ENCODE data around the gene CARMIL1.
"Not testable (repeated sequence)": the region's sequence is repeated elsewhere in the genome, so short reads cannot be mapped to it uniquely, and the experiment has no call there.

The CARMIL1 gene

DNA sequence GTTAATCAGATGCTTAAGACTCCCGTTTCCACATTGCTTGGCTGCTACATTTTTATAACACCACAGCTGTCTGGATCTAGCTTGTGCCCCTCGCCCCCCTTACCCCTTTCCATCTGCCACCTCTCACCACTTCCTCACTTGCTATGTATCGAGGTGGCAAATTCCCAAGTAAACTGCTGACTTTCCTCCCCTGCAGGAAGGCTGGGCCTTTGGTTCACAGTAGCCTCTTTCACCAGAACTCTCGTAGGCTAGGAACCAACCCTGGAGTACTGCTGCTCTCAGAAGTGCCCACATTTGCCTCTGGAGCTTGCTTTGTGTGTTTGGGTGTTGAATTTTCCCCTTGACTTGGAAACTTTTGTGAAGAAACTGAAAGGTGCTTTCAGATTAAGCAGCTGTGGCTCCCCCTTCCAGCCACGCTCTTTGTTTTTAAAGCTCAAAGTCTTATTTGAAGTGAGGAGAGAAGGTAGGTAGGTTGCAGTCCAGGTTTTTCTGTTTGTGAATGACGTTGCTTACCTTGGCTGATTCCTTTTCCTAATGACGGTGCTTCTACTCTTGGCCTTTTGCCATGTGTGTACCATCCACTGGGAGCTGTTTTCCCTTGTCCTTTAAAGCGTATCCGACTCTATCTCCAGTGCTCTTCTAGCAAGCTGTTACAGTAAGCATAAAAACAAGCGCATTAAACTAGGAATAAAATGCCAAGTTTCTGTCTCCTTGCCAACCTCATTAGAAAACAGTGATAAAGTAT, 90.4 kb downstream of the CARMIL1 start:
- DNase-seq (ENCODE audit: low read depth, low spot score) = no peak

DNA sequence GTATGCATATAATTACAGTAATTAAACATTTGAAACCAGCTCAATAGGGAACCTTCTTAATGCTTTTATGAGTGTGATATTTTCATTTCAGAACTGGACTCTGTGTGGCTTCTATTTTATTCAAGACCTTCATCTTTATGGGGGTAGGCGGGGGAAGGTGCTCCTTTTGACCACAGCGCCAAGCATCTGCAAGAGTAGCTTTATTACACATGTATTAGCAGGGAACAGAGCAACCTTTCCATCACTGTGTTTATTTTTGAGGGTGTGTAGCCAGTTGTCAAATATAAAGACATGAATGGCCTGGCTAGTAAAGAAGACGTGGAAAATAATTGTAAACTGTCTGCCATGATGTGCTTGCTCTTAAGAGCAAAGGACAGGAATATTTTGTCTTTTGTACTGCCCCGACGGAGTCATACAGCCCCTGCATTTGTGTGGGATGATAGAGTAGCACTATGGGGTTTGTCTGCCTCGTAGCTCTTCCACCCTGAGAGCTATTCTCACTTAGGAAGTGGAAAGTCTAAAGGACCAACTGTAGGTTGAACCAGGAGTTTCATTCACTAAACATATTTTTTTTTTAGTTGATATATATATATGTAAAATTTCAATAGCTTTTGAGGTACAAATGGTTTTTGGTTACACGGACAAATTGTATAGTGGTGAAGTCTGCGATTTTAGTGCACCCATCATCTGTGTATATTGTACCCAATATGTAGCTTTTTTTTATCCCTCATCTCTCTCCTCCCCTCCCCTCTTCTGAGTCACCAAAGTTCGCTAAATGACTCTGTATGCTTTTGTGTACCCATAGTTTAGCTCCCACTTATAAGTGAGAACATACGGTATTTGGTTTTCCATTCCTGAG, 91.2 kb downstream of the CARMIL1 start:
- DNase-seq (ENCODE audit: low read depth, low spot score) = no peak

DNA sequence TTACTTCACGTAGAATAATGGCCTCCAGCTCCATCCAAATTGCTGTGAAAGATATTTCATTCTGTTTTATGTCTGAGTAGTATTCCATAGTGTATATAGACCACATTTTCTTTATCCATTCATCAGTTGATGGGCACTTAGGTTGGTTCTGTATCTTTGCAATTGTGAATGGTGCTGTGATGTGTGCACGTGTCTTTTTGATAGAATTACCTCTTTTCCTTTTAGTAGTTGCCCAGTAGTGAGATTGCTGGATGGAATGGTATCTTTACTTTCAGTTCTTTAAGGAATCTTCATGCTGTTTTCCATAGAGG, 91.8 kb downstream of the CARMIL1 start:
- DNase-seq (ENCODE audit: low read depth, low spot score) = no peak

DNA sequence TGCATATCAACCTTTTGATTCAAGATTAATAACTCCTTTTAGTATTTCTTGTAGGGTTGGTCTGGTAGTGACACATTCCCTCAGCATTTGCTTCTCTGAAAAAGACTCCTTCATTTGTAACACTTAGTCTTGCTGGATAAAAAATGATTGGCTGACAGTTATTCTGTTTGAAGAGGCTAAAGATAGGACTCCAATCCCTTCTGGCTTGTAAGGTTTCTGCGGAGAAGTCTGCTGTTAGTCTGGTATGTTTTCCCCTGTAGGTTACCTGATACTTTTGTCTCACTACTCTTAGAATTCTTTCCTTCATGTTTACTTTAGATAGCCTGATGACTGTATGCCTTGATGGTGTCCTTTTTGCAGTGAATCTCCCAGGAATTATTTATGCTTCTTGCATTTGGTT, 96.0 kb downstream of the CARMIL1 start:
- DNase-seq (ENCODE audit: low read depth, low spot score) = no peak

DNA sequence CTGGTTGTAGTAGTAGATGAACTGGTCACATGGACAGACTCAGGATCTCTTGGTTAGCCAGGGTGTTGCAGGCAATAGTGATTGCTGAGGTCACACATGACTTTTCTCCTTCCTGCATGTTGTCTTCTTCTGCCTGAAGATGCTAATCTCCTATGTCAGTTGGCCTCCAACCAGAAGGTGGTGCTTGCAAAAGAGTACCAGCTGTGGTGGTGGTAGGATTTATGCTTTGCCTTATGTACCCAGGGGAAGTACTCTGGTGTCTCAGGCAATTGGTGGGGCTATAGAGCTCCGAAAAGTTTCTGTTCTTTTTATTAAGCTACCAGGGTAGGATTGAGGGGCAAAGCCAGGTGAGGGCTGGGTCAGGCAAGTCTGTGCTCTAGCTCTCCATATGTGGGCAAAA, 98.5 kb downstream of the CARMIL1 start:
- no peak for DNase-seq (ENCODE audit: low read depth, low spot score)

DNA sequence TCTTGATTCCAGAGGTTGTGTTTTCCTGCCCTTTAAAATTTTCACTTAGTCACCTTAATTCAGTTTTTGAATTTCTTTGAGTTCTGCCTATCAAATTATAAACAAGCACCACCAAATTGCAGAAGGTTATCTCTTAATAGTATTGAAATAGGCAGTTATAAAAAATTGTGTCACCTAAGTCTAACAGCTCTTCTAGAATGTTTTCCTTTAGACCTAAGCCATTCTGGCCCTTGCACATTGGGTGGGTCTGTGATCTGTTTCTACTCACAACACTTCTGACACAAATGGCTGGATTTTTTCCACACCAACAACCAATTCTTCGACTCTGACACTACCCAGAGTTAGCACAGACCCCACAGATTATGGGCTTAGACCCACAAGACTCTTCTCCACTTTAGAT, 101.9 kb downstream of the CARMIL1 start:
- DNase-seq (ENCODE audit: low read depth, low spot score) = no peak

DNA sequence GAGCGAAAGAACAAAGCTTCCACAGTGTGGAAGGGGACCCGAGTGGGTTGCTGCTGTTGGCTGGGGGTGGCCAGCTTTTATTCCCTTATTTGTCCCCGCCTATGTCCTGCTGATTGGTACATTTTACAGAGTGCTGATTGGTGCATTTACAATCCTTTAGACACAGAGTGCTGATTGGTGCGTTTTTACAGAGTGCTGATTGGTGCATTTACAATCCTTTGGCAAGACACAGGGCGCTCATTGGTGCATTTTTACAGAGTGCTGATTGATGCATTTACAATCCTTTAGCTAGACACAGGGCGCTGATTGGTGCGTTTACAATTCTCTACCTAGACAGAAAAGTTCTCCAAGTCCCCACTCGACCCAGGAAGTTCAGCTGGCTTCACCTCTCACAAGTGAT, 103.3 kb downstream of the CARMIL1 start:
- not testable (repeated sequence) for DNase-seq (ENCODE audit: low read depth, low spot score)

DNA sequence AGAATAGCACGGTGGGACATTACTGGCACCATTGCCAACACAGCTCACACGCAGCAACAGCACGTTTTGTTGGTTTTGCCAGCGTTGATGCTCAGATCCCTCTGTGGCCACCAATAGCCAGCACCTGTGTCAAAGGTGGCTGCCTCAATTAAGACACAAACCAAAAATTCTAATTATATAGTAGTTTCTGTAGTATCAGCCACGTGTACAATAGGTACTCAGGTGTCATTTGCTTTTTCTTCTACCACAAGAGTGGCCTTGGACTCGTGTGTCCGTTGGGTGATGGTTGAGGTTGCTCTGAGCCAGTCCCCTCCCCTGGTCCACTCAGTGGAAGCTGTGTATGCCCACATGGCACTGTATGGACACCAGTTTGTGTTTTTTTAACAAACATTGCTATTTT, 105.1 kb downstream of the CARMIL1 start:
- no peak for DNase-seq (ENCODE audit: low read depth, low spot score)

DNA sequence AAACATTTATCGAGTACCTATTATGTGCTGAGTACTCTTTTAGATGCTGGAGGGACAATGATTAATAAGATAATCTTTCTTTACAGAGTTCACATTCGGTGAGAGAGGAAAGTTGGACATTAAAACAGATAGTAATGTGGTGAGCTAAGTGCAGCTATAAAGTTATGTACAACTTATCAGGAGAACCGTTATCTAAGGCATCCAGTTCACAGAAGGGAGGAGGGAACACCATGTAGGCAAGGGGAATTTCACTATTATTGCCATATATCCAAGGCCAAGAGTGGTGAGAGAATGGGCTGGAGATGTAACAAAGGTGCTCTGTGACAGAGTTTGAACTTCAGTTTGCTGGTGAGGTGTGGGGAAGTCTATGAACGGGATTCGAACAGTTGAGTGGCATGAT, 105.8 kb downstream of the CARMIL1 start:
- no peak for DNase-seq (ENCODE audit: low read depth, low spot score)

DNA sequence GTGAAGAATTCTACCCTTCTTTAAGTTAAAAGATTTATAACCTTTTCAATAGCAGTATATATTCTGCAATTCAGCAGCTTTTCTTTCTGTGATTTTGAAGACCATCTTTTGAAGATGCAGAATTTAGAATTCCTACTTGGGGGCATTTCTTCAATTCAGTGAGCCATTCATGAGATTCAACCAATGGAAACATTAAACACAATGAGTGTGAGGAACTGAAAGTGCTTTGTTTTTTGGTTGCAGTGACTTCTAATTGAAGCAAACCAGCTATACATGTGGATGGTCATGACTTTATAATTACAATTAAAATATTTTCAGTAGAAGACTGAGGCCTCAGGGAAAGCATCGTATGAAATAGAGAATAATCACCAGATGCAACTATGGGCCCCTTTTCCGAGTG, 108.3 kb downstream of the CARMIL1 start:
- DNase-seq (ENCODE audit: low read depth, low spot score) = no peak

DNA sequence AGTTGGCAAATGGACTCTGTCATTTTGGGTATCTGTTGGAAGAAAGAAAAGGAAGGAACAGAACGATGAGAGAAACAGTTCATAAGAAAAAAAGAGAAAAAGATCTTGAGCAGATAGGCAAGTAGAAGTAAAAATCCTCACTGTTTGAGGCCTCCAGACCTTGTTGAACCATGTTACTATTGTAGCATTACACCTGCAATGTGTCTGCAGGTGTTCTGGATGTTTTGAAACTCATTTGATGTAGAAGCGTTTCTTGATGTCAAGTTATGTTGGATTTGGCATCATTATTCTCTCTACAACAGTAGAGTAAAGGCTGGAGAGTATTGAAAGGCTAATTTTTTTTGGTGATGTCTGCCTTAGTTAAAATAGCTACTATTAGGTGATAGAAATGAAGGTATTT, 108.7 kb downstream of the CARMIL1 start:
- no peak for DNase-seq (ENCODE audit: low read depth, low spot score)

DNA sequence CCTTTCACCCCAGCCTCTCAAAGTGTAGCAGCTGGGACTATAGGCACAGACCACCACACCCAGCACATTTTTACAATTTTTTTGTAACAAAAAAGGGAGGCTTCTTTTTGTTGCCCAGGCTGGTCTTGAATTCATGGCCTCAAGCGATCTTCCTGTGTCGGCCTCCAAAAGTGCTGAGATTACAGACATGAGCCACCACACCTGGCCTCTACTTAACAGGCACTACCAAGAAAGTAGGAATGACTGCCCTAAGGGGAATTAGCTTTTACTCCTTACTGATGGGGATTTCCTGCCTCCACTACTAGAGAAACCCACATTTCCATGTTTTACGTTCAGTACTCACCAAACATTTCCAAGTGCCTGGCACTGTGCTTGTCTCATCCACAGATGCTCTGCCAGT, 109.6 kb downstream of the CARMIL1 start:
- no peak for DNase-seq (ENCODE audit: low read depth, low spot score)

DNA sequence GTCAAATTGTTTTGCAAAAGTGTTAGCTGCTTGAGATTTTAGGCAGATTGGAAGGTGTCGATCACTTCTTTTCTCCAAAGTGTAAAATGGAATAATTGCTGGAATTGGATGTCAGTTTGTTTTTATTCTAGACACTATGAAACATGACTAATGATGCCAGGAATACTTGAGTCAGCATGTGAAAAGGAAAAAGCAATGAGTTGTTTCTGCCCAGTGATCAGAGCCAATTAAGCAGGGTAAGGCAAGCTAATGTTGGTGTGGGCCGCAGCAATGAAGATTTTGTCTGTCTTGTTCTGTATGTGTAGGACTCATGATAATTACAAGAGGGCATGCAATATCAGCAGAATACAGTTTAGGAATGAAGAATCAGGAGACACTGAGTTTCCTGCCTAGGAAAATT, 110.3 kb downstream of the CARMIL1 start:
- DNase-seq (ENCODE audit: low read depth, low spot score) = no peak

DNA sequence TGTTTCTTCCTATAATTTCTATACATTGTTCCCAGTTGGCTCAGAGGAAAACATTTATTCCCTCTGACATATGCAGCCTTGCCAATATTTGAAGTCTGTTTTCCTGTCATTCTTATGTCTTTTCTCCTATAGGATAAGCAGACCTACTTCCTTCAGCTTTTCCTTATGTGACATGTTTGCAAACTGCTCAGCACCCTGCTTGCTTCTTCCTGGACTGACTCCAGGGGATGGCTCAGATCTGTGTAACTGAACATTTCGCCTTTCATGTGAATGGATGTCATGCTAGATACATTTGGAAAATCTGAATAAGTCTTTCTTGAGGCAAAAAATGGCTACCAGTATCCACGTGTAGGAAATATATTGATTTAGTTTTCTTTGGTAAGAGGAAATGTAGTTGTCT, 113.2 kb downstream of the CARMIL1 start:
- no peak for DNase-seq (ENCODE audit: low read depth, low spot score)

DNA sequence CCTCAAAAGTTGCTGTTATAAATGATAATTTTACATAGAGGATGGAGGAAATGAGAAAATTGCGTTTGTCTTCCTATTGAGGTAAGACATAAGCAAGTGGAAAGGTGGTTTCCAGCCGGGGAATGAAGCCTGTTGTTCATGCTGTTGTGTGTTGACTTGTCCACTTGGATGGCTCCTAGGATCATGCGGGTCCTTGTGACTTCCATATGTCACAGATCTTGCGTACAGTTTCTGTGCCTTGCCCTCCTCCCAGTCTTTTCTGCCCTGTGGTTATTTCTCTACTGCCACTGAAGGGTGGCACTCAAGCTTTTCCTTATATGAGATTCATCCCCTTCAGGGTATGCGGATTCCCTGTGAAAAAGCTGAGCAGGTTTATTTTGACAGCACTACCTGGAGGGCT, 116.6 kb downstream of the CARMIL1 start:
- no peak for DNase-seq (ENCODE audit: low read depth, low spot score)

DNA sequence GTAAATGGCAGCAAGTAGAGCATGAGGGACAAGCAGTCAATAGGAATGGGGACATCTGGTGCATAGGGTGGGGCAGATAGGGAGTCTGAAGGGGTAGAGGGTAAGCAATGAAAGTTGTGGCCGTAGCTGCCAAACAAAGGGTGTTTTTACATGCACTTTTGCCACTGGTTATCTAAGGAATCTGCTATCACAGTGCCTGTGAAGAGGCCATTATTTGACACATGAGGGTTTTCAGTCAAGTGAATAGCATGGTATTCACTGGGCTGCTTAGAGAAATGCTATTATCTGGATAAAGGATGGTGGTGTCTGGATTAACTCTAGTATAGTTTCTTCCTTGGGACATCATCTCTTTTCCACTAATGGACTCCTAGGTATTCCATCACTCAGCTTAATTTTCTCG, 118.2 kb downstream of the CARMIL1 start:
- DNase-seq (ENCODE audit: low read depth, low spot score) = no peak

DNA sequence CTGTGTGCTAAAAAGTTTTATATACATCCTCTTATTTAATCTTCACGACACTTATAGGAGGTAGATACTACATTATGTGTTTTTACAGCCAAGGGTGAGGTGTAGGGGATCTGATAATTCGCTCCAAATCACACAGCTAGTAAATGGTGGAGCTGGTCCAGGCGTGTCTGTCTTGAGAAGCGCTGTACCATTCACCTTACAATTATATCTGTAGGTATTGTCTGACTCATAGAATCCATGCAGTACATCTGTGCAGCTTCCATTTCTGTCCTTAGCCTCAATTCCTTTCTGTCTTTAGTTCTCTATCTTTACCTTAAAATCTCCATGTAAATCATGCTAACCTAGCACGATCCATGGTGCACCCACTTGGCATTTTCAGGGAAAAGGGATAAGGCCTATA, 120.7 kb downstream of the CARMIL1 start:
- DNase-seq (ENCODE audit: low read depth, low spot score) = no peak

DNA sequence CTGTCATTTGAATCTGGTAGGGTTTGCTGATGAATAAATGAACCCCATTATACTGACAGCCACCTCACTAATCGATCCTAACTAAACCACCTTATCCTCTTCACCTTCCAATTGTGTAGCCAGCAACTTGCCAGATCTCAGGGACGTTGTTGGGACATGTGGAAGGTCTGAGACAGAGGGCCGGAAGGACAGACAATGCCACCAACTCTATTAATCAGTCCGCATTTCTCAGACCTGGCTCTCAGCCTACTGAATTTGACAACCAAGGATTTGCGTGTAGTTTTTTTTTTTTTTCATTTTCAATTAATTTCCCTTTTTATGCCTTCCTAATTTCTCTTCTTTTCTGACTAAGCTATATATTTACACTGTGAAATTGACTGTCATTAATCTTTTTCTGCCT, 122.5 kb downstream of the CARMIL1 start:
- DNase-seq (ENCODE audit: low read depth, low spot score) = no peak

DNA sequence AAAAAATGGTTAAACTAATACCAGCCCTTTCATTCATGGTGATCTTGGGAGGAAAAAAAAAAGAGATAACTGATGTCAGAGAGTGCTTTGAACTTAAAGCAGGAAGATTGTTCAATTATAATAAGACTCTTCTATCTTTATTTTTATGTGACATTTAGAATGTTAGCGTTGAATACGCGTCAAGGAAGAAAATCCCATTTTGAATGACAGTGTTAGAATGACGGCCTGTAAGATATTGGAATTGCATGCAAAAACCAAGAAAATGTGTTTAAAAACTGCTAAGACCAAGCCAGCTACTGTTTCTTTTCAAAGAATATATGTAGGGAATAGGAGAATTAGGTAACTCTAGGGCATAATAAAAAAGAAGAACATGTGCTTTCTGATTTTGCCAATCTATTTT, 123.0 kb downstream of the CARMIL1 start:
- no peak for DNase-seq (ENCODE audit: low read depth, low spot score)

DNA sequence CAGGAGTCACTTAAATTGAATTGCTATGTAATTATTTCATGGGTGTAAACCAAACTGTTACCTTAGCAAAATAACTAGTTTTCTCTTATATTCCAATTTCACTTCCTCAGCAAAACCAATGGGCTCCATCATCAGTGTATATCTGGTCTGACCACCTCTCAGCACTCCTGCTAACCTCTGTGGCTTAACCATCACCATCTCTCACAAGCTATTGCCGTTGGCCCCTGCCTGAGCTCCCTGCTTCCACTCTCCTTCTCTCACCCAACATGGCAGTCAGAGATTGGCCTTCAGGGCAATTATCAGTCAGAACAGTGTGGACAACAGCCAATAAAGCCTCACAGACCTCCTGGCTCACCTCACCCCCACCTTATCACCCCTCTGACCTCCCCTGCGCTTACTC, 124.0 kb downstream of the CARMIL1 start:
- no peak for DNase-seq (ENCODE audit: low read depth, low spot score)

DNA sequence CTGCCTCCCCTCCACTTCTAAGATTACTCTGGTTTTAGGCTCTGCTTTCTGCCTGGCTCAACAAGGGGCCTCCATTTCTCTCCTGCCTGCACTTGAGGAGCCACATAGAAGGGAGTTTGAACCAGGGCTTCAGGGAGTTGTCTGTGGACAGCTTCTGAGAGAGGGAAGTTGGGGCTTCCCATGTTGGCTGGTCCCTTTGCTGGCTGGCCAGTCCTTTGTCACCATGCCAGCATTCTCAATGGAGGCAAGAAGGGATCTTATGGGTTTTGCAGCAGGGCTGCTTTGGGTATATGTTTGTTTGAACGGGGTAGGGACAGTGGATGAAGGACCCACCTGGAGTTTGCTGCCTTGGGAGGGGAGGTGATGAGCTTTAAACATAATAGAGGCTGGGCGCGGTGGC, 124.9 kb downstream of the CARMIL1 start:
- DNase-seq (ENCODE audit: low read depth, low spot score) = no peak

DNA sequence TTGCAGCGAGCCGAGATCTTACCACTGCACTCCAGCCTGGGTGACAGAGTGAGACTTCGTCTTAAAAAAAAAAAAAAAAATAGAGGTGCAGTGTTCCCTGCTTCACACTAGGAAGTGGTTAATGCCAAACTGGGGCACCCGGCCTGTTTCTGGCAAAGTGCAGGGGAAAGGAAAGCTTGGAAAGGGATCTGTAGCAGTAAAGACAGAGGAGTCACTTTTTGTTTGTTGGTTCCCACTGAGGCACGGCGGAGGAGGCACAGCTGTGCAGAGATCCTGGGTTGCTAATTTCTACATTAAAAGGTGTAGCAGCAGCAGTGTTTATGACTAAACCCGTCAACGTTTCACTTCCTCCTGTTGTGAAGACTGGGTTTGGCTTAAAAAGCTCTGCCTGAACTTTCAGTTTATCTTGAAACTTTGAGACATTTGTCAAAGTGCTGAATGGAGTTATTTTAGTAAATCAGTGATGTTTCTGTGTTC, 125.6 kb downstream of the CARMIL1 start:
- no peak for DNase-seq (ENCODE audit: low read depth, low spot score)

DNA sequence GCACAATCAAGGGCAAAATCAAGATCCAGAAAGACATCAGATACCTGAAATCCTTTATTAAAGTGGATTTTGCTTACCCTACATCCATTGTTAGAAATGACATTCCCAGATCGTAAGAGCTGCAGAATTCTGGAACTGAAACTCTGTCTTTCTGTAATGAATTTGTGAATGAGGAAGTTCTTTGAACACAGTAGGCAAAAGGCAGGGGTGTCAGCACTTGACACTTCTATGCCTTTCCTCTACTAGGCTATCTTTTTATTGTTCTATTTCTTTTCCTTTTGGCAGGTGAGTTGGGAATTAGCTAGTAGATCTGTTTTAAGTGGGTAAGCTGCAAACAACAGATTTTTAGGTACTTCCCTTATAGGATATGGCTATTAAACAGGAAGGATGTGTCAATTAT, 126.3 kb downstream of the CARMIL1 start:
- DNase-seq (ENCODE audit: low read depth, low spot score) = no peak

All from activated naive CD8-positive, alpha-beta T cell treated with anti-CD3 and anti-CD28 coated beads, Interleukin-2, amount 50 U/mL, for 16 hours (primary cell).